Measurements from ENCODE around the gene ZNF488.

Gene ZNF488

GRCh38 chr10:47316131-47316530, 68.0 kb downstream of the ZNF488 start:
- no peak for DNase-seq (ENCODE audit: low read depth in 1 of 2, low spot score in 1 of 2)
- TF ChIP-seq POLR2AphosphoS5 (IDR thresholded peaks at IDR 0.05; ENCODE audit: low read depth) (no peak), GABPA (IDR thresholded peaks at IDR 0.05; ENCODE audit: low read depth) (no peak), CTCF (IDR thresholded peaks at IDR 0.05; ENCODE audit: insufficient read depth, low read length) (no peak), REST (IDR thresholded peaks at IDR 0.05; ENCODE audit: insufficient replicate concordance, low read depth) (no peak), SPI1 (IDR thresholded peaks at IDR 0.05; ENCODE audit: borderline replicate concordance, low read depth) (no peak)
- no peak overlapping the region for H3K27ac ChIP-seq (replicated peaks)
- no peaks in the 10 kb centered on the region for H3K27me3 ChIP-seq (ENCODE audit: insufficient read depth, poor library complexity, severe bottlenecking)
- no peak overlapping the region for H3K4me3 ChIP-seq (replicated peaks; ENCODE audit: insufficient read depth, low read length)
